ENCODE measurements around the gene TBC1D2B.
"Not testable (repeated sequence)": the region's sequence is repeated elsewhere in the genome, so short reads cannot be mapped to it uniquely, and the experiment has no call there.

The TBC1D2B gene

DNA sequence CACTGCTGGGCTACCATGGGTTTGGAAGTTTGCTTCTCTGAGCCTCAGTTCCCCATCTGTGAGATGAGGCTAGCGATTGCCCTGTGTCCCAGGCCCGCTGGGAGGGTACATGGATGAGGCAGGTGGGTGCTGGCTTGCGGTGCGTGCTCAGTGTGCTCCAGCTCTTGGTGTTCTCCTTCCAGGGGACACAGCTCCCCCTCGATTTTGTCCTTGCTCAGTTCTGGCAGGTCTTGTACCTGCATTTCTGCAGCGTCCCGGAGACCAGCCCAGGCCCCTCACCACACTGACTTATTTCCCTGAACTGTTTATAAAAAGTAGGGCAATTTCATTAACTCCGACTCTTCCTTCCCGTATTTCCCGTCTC, 95.4 kb downstream of the TBC1D2B start:
- DNase-seq (ENCODE audit: extremely low spot score, insufficient read length, low read depth) (no peak), FAIRE-seq (no peak)

DNA sequence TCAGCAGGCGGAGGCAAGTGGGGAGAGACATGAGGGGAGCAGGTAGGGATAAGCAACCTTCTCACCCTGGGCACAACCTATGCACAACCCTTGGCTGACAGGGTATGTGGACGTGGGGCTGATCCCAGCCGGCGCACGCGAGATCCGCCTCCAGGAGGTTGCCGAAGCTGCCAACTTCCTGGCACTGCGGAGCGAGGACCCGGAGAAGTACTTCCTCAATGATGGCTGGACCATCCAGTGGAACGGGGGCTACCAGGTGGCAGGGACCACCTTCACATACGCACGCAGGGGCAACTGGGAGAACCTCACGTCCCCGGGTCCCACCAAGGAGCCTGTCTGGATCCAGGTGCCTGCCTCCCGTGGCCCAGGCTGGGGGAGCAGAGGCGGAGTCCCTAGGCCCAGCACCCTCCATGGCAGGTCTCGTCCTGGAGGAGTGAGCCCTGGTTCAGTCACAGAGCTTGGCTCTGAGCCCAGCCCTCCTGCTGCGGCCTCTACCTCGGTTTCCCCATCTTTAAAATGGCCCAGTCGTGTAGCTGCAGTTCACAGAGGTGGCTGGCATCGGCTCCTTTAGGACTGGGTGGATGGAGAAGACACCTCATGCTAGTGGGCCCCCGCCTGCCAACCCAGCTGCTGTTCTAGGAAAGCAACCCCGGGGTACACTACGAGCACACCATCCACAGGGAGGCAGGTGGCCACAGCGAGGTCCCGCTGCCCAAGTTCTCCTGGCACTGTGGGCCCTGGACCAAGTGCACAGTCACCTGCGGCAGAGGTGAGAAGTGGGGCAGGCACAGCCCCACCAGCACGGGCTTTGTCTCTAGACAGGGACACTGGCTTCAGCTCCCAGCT, 96.0 kb downstream of the TBC1D2B start:
- FAIRE-seq (no peak), DNase-seq (ENCODE audit: extremely low spot score, insufficient read length, low read depth) (no peak)

GRCh38 chr15:77980674-77981073, 96.8 kb downstream of the TBC1D2B start:
- not testable (repeated sequence) for FAIRE-seq; DNase-seq (ENCODE audit: extremely low spot score, insufficient read length, low read depth)

DNA sequence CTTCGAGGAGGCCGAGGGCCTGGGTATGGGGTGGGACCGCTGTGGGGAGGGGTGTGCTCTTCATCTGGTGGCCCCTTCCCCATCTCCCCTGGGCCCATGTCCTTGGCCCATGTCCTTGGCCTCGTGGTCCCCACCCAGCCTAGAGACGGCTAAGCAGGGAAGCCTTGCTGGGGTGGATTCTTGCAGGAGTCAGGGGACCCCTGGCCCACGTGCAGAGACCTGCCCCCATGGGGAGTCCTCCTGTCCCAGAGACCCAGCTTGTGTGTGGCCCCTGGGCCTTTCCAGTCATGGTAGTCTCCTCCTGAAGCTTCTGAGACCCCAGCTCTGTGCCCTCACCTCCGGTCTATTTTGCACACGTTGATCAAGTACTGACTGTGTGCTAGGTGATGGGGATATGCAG, 97.4 kb downstream of the TBC1D2B start:
- FAIRE-seq: no peak
- DNase-seq (ENCODE audit: extremely low spot score, insufficient read length, low read depth): no peak

- DNase-seq (ENCODE audit: extremely low spot score, insufficient read length, low read depth); FAIRE-seq: not testable (repeated sequence)
These were observed 98.4 kb downstream of the TBC1D2B start for GRCh38 chr15:77979157-77979556.

DNA sequence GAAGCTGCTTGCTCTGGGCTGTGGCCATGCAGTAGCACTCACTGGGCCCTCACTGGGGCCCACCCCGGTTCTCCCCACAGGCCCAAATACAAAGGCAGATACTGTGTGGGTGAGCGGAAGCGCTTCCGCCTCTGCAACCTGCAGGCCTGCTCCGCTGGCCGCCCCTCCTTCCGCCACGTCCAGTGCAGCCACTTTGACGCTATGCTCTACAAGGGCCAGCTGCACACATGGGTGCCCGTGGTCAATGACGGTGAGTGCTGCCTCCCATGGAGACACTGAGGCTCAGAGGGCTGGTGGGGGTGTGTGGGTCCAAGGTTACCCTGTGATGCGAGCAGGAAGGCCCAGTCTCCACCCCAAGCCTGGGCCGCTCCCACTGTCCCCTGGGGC, 98.8 kb downstream of the TBC1D2B start:
- FAIRE-seq; DNase-seq (ENCODE audit: extremely low spot score, insufficient read length, low read depth): not testable (repeated sequence)

DNA sequence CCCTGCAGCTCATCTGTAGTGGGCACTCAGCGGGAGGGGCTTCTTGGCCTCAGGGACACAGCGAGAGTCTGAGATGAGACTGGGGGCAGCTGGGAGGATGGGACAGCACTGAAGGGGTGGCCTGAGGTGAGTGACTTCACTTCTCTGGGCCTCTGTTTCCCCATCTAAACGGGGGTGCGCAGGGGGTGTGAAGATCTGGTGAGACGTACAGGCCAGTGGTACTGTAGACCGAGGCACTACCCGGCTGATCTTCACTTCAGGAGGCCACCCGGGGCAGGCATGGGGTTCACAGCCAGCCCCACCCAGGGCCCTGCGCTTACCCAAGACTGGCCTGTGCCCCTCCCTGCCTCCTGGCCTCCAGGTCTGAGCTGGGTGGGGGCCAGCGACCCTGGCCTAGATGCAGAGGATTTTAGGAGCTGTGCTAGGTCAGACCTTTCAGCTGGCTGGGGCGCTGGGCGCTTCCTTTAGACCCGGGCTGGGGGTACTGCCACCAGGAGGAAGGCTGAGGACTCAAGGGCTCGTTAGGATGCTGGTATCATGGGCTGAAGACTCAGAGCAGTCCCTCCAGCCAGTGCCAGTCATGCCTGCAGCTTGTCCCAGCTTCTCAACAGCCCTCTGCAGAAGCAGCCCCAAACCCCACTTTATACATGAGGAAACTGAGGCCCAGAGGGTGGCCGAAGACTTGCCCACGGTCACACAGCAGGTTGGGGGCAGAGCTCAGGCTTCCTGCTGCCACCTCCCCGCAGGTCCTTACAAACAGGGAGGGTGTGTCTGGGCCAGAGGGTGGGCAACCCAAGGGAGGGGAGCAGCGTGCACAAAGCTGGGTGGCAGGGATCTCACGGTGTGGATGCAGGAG, 99.4 kb downstream of the TBC1D2B start:
- not testable (repeated sequence) for DNase-seq (ENCODE audit: extremely low spot score, insufficient read length, low read depth); FAIRE-seq

DNA sequence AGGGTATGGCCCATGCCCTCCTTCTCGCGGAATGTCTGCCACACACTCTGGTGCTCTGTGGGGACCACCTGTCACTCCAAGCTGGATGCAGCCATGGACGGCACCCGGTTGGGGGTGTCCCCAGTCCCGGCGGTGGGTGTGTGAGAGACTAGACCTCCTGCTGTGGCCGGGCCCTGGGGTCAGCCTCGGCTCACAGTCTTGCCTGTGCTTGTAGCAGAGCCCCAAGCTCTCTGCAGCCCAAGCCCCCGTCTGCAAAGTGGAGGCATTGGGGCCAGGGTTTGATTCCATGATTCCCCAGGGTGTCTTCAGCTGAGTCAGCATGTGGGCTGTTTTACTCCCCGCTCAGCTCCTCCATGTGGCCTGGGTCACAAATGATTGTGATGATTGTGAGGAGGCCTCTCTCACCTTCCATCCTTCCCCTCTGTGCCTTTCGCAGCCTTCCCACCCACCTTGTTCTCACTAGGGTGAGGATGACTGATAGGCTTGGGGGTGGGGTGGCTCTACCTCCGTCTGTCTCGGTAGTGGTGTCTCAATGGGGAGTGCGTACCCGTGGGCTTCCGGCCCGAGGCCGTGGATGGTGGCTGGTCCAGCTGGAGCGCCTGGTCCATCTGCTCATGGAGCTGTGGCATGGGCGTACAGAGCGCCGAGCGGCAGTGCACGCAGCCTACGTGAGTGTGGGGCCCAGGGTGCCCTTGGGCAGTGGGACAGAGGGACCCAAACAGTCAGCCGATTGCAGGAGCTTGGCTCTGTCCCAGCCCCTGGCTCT, 100.6 kb downstream of the TBC1D2B start:
- DNase-seq (ENCODE audit: extremely low spot score, insufficient read length, low read depth); FAIRE-seq: not testable (repeated sequence)

- not testable (repeated sequence) for FAIRE-seq; DNase-seq (ENCODE audit: extremely low spot score, insufficient read length, low read depth)
These were observed 101.4 kb downstream of the TBC1D2B start for GRCh38 chr15:77976095-77976450.

- FAIRE-seq: no peak
- no peak for DNase-seq (ENCODE audit: extremely low spot score, insufficient read length, low read depth)
These were observed 102.0 kb downstream of the TBC1D2B start for GRCh38 chr15:77975332-77976094.

DNA sequence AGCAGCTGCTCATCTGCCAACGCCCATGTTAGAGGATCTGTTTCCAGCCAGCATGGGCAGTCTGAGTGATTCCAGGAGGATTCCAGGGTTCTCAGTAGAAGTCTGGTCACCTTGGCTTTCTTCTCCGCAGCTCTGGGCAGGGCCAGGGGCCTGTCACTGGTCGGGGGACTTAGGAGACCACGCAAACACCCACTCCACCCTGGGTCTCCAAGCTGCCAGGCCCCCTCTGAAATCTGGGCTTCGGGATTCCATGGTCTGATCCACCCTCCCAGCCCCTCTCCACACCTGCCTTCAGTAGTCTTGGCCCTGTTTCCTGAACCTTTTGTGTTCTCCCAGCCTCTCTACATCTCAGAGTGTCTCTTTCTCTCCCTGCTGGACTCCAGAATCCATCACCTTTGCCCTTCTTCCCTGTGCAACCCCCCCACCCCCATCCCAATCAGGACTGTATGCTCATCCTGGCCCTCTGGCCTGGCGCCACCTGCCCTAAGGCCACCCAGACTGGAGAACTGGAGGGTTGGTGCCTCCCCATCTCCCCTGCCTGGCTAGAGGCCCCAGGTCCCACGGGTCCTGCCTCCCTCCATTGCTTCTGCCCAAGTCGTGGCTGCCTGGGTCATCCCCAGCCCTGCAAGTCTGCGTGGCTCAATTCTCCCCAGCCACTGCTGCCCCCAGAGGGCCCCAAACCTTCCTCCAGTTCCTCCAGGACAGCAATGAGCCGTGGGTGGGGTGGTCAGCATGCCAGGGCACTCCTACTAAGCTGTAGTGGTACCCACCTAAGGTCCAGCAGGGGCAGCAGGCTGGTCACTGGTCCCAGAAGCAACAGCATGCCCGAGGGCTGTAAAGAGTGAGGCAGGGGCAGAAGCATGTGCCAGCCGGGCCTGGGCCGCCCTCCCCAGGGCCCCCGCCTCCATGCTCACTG, 102.8 kb downstream of the TBC1D2B start:
- FAIRE-seq: no peak
- no peak for DNase-seq (ENCODE audit: extremely low spot score, insufficient read length, low read depth)

- FAIRE-seq (no peak), DNase-seq (ENCODE audit: extremely low spot score, insufficient read length, low read depth) (no peak)
These were observed 103.5 kb downstream of the TBC1D2B start for GRCh38 chr15:77974098-77974414.

GRCh38 chr15:77973273-77974097, 104.0 kb downstream of the TBC1D2B start:
- not testable (repeated sequence) for DNase-seq (ENCODE audit: extremely low spot score, insufficient read length, low read depth); FAIRE-seq

DNA sequence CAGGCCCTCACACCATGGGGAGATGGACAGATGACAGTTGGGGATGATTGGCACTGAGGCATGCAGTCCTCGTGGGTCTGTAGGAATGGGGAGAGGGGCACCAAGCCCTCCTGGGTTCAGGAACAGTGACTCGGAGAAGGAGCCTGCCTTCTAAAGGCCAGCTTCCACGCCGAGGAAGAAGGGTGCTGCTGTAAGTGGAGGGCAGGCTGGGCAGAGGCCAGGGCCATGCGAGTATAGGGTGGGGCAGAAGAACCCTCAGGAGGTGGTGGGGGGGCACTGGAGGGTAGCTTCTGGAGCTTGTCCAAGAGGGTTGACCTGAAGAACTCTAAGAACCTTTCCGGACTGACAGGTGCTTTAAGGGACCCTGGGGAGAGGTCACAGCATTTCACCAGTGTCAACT, 104.8 kb downstream of the TBC1D2B start:
- not testable (repeated sequence) for FAIRE-seq; DNase-seq (ENCODE audit: extremely low spot score, insufficient read length, low read depth)

DNA sequence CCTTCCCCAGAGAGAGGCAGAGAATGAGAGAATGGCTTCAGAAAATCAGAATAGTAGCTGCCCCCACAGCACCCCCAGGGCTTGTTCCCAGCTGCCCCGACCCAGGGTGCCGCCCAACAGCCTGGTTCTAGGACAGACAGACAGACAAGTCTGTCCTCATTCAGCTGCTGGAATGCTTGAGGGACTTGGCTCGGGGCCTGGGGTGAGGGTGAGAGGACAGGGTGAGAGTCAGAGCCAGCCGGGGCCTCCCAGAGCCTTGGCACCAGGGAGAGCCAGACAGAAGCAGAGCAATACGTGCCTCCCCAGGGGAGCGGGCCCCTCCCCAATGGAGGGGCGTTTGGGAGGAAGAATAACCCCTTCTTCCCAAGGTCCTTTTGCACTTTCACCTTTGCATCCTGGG, 105.6 kb downstream of the TBC1D2B start:
- not testable (repeated sequence) for FAIRE-seq; DNase-seq (ENCODE audit: extremely low spot score, insufficient read length, low read depth)

GRCh38 chr15:77970813-77971360, 106.6 kb downstream of the TBC1D2B start:
- not testable (repeated sequence) for FAIRE-seq

DNA sequence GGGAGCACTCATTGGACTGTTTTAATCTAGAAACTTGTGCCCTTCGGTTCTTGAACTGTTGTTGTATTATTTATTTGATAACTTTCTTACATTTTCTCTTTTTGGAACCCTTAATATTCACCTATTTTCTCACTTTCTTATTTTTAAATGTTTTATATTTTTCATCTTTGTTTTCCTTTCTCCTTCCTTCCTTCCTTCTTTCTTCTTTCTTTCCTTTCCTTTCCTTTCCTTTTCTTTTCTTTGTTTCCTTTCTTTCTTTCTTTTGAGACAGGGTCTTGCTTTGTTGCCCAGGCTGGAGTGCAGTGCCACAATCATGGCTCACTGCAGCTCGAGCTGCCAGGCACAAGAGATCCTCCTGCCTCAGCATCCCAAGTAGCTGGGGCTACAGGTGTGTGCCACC, 108.5 kb downstream of the TBC1D2B start:
- DNase-seq (ENCODE audit: extremely low spot score, insufficient read length, low read depth) (no peak), FAIRE-seq (no peak)

More at GRCh38 chr15:77970813-77971360, 106.6 kb downstream of the TBC1D2B start:
- not testable (repeated sequence) for DNase-seq (ENCODE audit: extremely low spot score, insufficient read length, low read depth)

All from GM18507 (cell line).